HG03565 (cell line): ENCODE data around the gene C11orf54.
A peak's percentile ranks its signal among the peaks of the same experiment; 100 is the strongest.

Source experiments
- ATAC-seq: cut with Tn5 transposase; IDR thresholded peaks from one replicate; pipeline ENCODE4 v1.9.1; 2021; ENCODE audit warnings: mild to moderate bottlenecking, moderate library complexity; ENCODE audit not compliant: unreplicated experiment

The C11orf54 gene

GRCh38 chr11:93741094-93741881, at the start of gene C11orf54, which contains the start of gene TAF1D:
TSS of gene C11orf54 (plus strand) at chr11:93741672. CDS start at chr11:93747394, 5,722 bp downstream.
TSS of gene TAF1D (minus strand) at chr11:93741495. CDS start at chr11:93739304, 2,191 bp downstream.
- ATAC-seq = peak; percentile 79

GRCh38 chr11:93694109-93694508, 47.4 kb upstream of the C11orf54 start:
- ATAC-seq = no peak

GRCh38 chr11:93694557-93694956, 46.9 kb upstream of the C11orf54 start:
- ATAC-seq = no peak

- ATAC-seq = no peak
These were observed 43.9 kb upstream of the C11orf54 start for GRCh38 chr11:93697611-93698010.

GRCh38 chr11:93700830-93701229, 40.6 kb upstream of the C11orf54 start:
- ATAC-seq = no peak

- no peak for ATAC-seq
These were observed 37.2 kb upstream of the C11orf54 start for GRCh38 chr11:93704237-93704636.

GRCh38 chr11:93710239-93710638, 31.2 kb upstream of the C11orf54 start:
- ATAC-seq = no peak

GRCh38 chr11:93712678-93713077, 28.8 kb upstream of the C11orf54 start:
- no peak for ATAC-seq

- ATAC-seq = no peak
These were observed 25.6 kb upstream of the C11orf54 start for GRCh38 chr11:93715797-93716396.

- no peak for ATAC-seq
These were observed 24.0 kb upstream of the C11orf54 start for GRCh38 chr11:93717501-93717900.

- peak; percentile 76 for ATAC-seq
These were observed 23.4 kb upstream of the C11orf54 start for GRCh38 chr11:93718057-93718563.

GRCh38 chr11:93719310-93719709, 22.2 kb upstream of the C11orf54 start:
- ATAC-seq = no peak

- ATAC-seq = no peak
These were observed 20.9 kb upstream of the C11orf54 start for GRCh38 chr11:93720522-93720921.

GRCh38 chr11:93724089-93724488, 17.4 kb upstream of the C11orf54 start:
- no peak for ATAC-seq

GRCh38 chr11:93727985-93728791, 13.3 kb upstream of the C11orf54 start:
- ATAC-seq = no peak

GRCh38 chr11:93728792-93729128, 12.7 kb upstream of the C11orf54 start:
- no peak for ATAC-seq

GRCh38 chr11:93729129-93729616, 12.3 kb upstream of the C11orf54 start:
- ATAC-seq = no peak

- ATAC-seq = no peak
These were observed 11.1 kb upstream of the C11orf54 start for GRCh38 chr11:93730108-93731107.

- ATAC-seq = no peak
These were observed 9.1 kb upstream of the C11orf54 start for GRCh38 chr11:93732237-93732892.
